ENCODE measurements around the gene ST3GAL3.

Gene ST3GAL3

GRCh38 chr1:43938892-43939587 lies 231.7 kb downstream of the ST3GAL3 start:
- Histone ChIP-seq H3K4me1 (ENCODE audit: insufficient read depth, low read length) (peaks cover 11% of the 10 kb centered on the region), H3K9me3 (ENCODE audit: control insufficient read depth, insufficient read depth, low read length) (no peaks in the 10 kb centered on the region), H3K9ac (ENCODE audit: low read depth, low read length) (no peak overlapping the region), H3K36me3 (ENCODE audit: insufficient read depth, low read length) (no peaks in the 10 kb centered on the region)

- no peaks in the 10 kb centered on the region; the same call in 1 of the 2 replicates for H3K4me1 ChIP-seq (ENCODE audit: insufficient read depth, low read length)
Measured at GRCh38 chr1:43942411-43942810, 235.1 kb downstream of the ST3GAL3 start.

GRCh38 chr1:43944860-43945259 lies 237.5 kb downstream of the ST3GAL3 start:
- Histone ChIP-seq H3K36me3 (ENCODE audit: insufficient read depth, low read length) (no peaks in the 10 kb centered on the region), H3K9ac (ENCODE audit: low read depth, low read length) (no peak overlapping the region), H3K4me1 (ENCODE audit: insufficient read depth, low read length) (peaks cover 4% of the 10 kb centered on the region), H3K9me3 (ENCODE audit: control insufficient read depth, insufficient read depth, low read length) (no peaks in the 10 kb centered on the region)

More at GRCh38 chr1:43942411-43942810, 235.1 kb downstream of the ST3GAL3 start:
- H3K36me3 ChIP-seq (ENCODE audit: insufficient read depth, low read length) = no peaks in the 10 kb centered on the region
- no peaks in the 10 kb centered on the region for H3K9me3 ChIP-seq (ENCODE audit: control insufficient read depth, insufficient read depth, low read length)
- no peak overlapping the region for H3K9ac ChIP-seq (ENCODE audit: low read depth, low read length)

- peaks cover 4% of the 10 kb centered on the region for H3K4me1 ChIP-seq (ENCODE audit: insufficient read depth, low read length)
- peak overlapping the region; percentile 69 for H3K9ac ChIP-seq (ENCODE audit: low read depth, low read length)
- no peaks in the 10 kb centered on the region for H3K9me3 ChIP-seq (ENCODE audit: control insufficient read depth, insufficient read depth, low read length)
- no peaks in the 10 kb centered on the region for H3K36me3 ChIP-seq (ENCODE audit: insufficient read depth, low read length)
Measured at GRCh38 chr1:43945674-43946235, 238.4 kb downstream of the ST3GAL3 start.

- Histone ChIP-seq H3K4me1 (ENCODE audit: insufficient read depth, low read length) (peaks cover 4% of the 10 kb centered on the region), H3K9ac (ENCODE audit: low read depth, low read length) (peak within 1 kb of the TSS; percentile 69), H3K9me3 (ENCODE audit: control insufficient read depth, insufficient read depth, low read length) (no peaks in the 10 kb centered on the region), H3K36me3 (ENCODE audit: insufficient read depth, low read length) (no peaks in the 10 kb centered on the region)
Measured at GRCh38 chr1:43946236-43947060, 239.1 kb downstream of the ST3GAL3 start, which contains the start of gene IPO13. IPO13 (plus strand) TSS chr1:43946950; CDS start chr1:43947601, 651 bp downstream.

GRCh38 chr1:43947061-43947873 lies 239.9 kb downstream of the ST3GAL3 start:
- Histone ChIP-seq H3K4me1 (ENCODE audit: insufficient read depth, low read length) (peaks cover 4% of the 10 kb centered on the region), H3K9ac (ENCODE audit: low read depth, low read length) (peak overlapping the region; percentile 69), H3K9me3 (ENCODE audit: control insufficient read depth, insufficient read depth, low read length) (no peaks in the 10 kb centered on the region), H3K36me3 (ENCODE audit: insufficient read depth, low read length) (no peaks in the 10 kb centered on the region)

GRCh38 chr1:43947874-43948437 lies 240.6 kb downstream of the ST3GAL3 start:
- H3K36me3 ChIP-seq (ENCODE audit: insufficient read depth, low read length) = no peaks in the 10 kb centered on the region
- H3K9me3 ChIP-seq (ENCODE audit: control insufficient read depth, insufficient read depth, low read length) = no peaks in the 10 kb centered on the region
- H3K9ac ChIP-seq (ENCODE audit: low read depth, low read length) = peak overlapping the region; percentile 69; the same call in 1 of the 2 replicates
- peaks cover 7% of the 10 kb centered on the region; the same call in 1 of the 2 replicates for H3K4me1 ChIP-seq (ENCODE audit: insufficient read depth, low read length)

GRCh38 chr1:43949678-43950077 lies 242.3 kb downstream of the ST3GAL3 start:
- H3K9ac ChIP-seq (ENCODE audit: low read depth, low read length) = no peak overlapping the region

GRCh38 chr1:43951021-43951985 lies 244.0 kb downstream of the ST3GAL3 start:
- no peaks in the 10 kb centered on the region for H3K36me3 ChIP-seq (ENCODE audit: insufficient read depth, low read length)
- no peak overlapping the region for H3K9ac ChIP-seq (ENCODE audit: low read depth, low read length)
- H3K9me3 ChIP-seq (ENCODE audit: control insufficient read depth, insufficient read depth, low read length) = no peaks in the 10 kb centered on the region
- peaks cover 11% of the 10 kb centered on the region; the same call in 1 of the 2 replicates for H3K4me1 ChIP-seq (ENCODE audit: insufficient read depth, low read length)

More at GRCh38 chr1:43949678-43950077, 242.3 kb downstream of the ST3GAL3 start:
- no peaks in the 10 kb centered on the region for H3K36me3 ChIP-seq (ENCODE audit: insufficient read depth, low read length)
- no peaks in the 10 kb centered on the region for H3K9me3 ChIP-seq (ENCODE audit: control insufficient read depth, insufficient read depth, low read length)
- H3K4me1 ChIP-seq (ENCODE audit: insufficient read depth, low read length) = peaks cover 11% of the 10 kb centered on the region; the same call in 1 of the 2 replicates

GRCh38 chr1:43952731-43953346 lies 245.5 kb downstream of the ST3GAL3 start:
- H3K36me3 ChIP-seq (ENCODE audit: insufficient read depth, low read length) = peaks cover 4% of the 10 kb centered on the region; the same call in 1 of the 2 replicates
- H3K9ac ChIP-seq (ENCODE audit: low read depth, low read length) = no peak overlapping the region
- peaks cover 8% of the 10 kb centered on the region; the same call in 1 of the 2 replicates for H3K4me1 ChIP-seq (ENCODE audit: insufficient read depth, low read length)
- H3K9me3 ChIP-seq (ENCODE audit: control insufficient read depth, insufficient read depth, low read length) = no peaks in the 10 kb centered on the region

GRCh38 chr1:43953361-43953760 lies 246.0 kb downstream of the ST3GAL3 start:
- Histone ChIP-seq H3K4me1 (ENCODE audit: insufficient read depth, low read length) (peaks cover 8% of the 10 kb centered on the region; the same call in 1 of the 2 replicates), H3K9me3 (ENCODE audit: control insufficient read depth, insufficient read depth, low read length) (no peaks in the 10 kb centered on the region), H3K36me3 (ENCODE audit: insufficient read depth, low read length) (peaks cover 6% of the 10 kb centered on the region; the same call in 1 of the 2 replicates), H3K9ac (ENCODE audit: low read depth, low read length) (no peak overlapping the region)

- H3K4me1 ChIP-seq (ENCODE audit: insufficient read depth, low read length) = peaks cover 8% of the 10 kb centered on the region; the same call in 1 of the 2 replicates
- H3K36me3 ChIP-seq (ENCODE audit: insufficient read depth, low read length) = peaks cover 6% of the 10 kb centered on the region; the same call in 1 of the 2 replicates
- H3K9ac ChIP-seq (ENCODE audit: low read depth, low read length) = no peak overlapping the region
Measured at GRCh38 chr1:43954036-43954435, 246.7 kb downstream of the ST3GAL3 start.

More at GRCh38 chr1:43954036-43954435, 246.7 kb downstream of the ST3GAL3 start:
- no peaks in the 10 kb centered on the region for H3K9me3 ChIP-seq (ENCODE audit: control insufficient read depth, insufficient read depth, low read length)
